ENCODE results near the gene KLHL2.
"Not testable (repeated sequence)": the region's sequence is repeated elsewhere in the genome, so short reads cannot be mapped to it uniquely, and the experiment has no call there.

Gene KLHL2

DNA sequence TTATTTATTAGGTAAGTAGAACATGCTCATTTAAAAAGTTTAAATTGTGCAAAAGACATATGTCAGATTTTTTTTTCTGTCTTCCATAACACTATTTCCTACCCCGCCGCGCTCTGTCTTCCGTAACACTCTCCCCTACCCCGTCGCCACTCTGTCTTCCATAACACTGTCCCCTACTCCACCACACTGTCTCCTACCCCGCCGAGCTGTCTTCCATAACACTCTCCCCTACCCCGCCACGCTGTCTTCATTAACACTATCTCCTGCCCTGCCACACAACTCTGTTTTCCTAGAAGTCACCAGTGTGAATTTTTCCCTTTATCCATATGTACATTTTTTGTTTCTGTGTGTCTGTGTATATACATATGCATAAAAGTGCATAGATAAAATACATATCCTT is 124.5 kb downstream of the KLHL2 start:
- DNase-seq: peak in 1 of 2 experiments; percentile 59

DNA sequence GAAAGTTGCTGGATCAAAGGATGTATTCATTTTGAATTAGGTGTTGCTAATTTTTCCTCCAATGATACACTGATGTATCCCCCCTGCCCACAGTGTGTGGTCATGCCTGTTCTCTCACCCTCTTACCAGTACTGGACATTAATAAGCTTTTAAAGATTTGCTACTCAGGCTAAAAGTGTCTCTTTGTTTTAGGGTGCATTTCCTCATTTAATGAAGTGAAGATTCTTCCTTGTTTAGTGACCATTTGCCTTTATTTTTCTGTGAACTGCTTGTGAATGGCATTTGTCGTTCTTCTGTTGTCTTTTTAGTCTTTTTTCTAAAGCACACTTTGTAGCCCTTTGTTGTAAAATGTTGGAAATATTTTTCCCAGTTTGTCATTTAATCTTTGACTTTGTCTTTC is 125.1 kb downstream of the KLHL2 start:
- DNase-seq: no peak

DNA sequence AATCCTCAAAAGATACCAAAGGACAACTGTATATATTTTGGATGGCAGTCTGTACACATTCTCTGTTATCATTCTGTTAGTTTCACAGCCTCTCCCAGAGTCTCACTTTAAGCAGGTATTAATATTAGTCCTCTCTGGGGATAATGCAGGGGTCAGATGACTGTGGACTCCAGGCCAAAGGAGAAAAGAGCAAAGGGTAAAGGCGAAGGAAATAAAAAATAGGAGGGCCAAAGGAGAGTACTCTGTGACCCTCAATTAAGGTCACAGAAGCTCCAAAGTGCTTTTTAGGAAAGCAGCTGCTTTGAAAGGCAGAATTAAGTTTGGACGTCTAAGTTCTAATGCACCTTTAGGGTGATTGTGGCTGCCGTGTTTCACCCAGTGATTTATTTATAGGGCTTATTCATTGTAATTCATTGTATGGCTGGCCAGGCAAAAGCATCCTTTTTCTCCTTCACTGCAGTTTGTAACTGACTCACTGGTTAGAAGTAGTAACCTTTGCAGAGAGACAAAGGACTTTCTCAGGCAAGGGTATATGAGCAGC is 127.9 kb downstream of the KLHL2 start:
- no peak for DNase-seq

DNA sequence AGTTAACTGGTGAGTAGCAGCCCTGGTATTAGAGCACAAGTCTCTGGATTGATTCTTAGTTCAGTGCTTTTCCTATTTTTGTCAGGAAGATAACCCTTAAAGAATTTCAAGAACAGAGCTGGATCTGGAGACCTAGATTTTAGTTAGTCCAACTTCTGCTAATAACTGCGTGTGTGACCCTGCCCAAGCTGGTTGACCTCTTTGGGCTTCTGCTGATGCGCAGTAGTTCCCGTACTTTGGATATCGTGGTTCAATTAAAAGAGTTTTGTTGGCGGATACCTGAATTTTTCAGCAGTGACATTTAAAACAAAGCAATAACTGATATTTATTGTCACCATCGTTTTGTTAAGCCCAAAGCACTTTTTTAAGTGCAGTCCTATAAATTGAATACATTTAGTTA is 129.4 kb downstream of the KLHL2 start:
- no peak for DNase-seq

DNA sequence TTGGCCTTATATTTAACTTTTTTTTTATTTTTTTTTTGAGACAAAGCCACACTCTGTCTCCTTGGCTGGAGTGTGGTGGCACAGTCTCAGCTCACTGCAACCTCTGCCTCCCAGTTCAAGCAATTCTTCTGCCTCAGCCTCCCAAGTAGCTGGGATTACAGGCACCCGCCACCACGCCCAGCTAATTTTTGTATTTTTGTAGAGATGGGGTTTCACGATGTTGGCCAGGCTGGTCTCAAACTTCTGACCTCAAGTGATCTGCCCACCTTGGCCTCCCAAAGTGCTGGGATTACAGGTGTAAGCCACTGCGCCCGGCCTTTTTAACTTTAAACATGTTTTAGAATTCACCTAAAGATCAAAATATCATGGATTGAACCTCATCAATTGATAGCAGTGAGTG is 135.0 kb downstream of the KLHL2 start:
- DNase-seq: not testable (repeated sequence)

DNA sequence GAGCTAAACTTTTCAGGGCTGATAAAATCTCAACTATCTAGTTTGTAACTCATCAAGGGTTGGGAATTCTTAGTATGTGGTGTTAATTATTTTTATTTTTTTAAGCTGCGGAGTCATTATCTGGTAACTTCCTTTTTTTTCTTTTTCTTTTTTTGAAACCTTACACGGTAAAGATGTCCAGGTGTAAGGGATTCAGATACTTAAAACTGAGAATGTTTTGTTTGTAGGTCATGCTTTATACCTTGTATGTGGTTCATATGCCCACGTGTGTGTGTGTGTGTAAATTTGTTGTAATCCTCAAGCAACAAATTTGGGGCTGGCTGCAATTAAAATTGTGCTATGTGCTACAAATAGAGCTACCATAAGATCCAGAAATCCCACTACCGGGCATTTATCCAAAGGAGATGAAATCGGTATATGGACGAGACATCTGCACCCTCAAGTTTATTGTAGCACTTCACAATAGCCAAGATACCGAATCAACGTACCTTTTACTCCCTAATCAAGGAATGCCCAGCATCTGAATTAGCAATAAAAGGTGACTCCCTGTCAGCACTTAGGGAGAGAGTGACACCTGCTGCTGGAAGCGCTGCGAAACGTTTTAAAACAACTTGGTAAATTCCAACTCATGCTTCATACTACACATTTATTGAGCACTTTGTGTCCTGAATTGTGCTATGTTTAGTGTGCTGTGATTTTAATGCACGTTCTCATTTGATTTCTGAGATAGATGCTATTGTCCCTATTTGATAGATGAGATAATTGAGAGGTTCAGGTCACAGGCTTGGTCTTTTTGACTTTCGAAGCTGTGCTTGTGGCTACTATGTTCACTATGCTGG is 136.2 kb downstream of the KLHL2 start:
- peak in 1 of 2 experiments; percentile 30 for DNase-seq

DNA sequence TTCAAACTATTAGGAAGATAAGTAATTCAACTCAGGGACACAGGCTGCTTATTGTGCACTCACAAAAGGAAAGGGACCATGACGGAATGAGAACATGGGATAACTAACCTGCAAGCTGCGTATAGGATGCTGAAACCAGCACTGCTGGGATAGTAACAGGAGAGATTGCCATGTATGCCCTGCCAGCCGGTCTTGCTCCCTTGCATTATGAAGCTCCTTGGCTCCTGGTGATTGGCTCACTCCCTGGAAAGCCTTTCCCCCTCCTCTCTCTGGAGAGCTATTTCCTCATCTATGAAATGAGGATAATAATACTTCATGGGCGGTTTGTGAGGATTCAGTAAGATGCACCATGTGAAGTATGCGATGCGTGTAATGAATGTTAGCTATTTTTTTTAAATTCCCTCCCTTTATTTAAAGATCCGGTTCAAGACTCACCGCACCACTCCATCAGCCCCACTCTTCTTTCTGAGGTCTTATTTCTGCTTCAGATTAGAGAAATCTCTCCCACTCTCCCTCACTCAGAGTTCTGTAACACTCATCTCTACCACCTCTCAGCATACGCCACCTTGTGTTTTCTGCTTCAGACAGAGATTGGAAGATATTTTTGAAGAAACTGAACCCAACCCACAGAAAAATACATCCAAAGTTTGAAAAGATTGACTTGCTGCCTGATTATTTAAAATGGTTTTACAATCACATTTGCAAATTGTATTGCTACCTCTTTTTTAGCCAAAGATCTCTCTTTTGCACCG is 138.5 kb downstream of the KLHL2 start:
- no peak for DNase-seq

DNA sequence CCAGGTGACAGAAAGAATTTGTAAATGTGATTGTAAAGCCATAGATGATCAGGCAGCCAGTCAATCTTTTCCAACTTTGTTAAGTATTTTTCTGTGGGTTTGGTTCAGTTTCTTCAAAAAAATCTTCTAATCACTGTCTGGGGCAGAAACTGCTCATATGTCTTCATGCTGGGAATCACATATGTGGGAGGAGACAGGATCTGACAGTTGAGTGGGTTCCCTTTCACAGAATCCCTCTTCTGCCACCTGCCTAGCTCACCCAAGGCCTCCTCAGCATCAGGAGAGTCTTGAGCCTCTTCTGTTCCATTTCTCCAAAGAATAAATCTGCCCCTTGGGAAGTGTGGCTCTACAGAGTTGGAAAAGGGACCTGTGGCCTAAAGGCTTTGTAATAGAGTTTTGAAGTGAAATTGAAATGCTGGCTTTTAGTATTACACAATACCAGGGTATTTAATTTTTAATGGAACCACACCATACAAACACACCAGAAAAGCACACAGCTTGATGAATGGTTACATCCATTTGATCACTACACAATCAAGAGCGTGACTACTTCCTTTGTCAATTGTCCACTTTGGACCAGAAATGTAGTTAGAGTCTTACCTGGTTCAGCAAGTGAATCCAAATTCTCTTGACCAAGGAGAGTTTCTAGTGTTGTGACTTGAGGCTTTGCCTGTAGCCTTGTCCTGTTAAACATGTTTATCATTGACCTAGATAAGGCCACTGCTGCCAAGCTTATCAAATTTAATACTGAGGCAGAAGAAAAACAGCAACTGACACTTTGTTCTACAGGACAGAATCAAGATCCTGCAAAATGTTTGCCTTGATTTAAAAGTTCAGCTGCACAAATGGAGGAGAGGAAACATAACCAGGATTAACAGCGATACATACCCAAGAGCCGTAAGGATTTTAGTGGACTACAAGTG is 140.5 kb downstream of the KLHL2 start:
- no peak for DNase-seq

DNA sequence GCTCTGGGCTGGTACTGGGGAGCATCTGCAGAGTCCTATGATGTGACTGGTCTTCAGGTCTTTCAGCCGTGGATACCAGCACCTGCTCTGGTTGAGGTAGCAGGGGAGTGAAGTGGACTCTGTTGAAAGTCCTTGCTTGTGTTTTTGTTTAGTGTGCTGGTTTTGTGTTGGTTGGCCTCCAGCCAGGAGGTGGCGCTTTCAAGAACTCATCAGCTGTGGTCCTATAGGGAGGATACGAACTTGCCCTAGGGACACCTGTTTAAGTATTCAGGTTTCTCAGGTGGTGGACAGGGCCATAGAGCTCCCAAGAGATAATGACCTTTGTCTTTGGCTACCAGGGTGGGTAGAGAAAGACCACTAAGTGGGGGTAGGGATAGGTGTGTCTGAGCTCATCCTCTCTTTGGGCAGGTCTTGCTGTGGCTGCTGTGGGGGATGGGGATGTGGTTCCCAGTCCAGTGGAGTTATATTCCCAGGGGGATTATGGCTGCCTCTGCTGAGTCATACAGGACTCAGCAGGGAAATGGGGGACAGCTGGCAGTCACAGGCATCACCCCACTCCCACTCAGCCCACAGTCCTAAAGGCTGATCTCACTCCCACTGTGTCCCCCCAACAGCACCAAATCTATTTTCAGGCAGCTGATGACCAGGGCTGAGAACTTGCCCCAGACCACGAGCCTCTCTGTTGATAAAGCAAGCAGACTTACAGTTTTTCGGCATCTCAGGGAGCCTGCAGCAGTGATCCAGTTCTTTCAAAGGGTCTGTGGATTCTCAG is 144.2 kb downstream of the KLHL2 start:
- no peak for DNase-seq

DNA sequence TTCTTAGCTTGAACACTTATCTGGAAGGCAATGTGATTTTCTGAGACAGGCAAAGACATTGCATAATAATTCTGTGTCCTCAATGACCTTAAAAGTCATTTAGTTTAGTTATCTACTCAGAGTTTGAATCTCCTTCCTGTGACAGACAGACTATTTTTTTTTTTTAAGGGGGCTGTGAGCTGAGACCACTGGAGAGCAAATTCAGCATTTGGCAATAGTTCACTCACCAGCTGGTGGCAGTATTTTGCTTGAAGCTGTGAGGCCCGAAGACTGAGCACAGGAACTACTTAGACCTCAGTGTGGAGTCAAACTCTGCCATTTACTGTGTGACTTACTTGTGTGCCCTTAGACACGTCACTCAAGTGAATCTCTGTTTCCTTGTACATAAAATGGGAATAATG is 148.5 kb downstream of the KLHL2 start:
- DNase-seq: peak; percentile 19 to 64

DNA sequence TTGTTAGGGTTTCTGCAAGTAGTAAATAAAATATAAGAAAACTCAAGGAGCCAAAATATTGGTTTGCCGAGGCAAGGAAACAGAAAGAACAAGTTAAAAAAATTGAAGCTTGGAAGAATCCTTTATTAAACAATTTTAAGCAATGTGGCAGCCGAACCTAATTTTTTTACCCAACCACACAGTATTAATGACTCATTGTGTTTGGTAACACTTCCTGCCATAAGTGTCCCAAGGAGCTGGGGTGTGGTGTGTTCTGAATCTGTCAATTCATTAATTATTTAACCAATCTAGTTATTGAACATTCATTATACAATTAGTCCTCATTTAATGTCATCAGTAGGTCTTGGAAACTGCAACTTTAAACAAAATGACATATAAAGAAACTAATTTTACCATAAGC is 152.1 kb downstream of the KLHL2 start:
- DNase-seq: no peak

DNA sequence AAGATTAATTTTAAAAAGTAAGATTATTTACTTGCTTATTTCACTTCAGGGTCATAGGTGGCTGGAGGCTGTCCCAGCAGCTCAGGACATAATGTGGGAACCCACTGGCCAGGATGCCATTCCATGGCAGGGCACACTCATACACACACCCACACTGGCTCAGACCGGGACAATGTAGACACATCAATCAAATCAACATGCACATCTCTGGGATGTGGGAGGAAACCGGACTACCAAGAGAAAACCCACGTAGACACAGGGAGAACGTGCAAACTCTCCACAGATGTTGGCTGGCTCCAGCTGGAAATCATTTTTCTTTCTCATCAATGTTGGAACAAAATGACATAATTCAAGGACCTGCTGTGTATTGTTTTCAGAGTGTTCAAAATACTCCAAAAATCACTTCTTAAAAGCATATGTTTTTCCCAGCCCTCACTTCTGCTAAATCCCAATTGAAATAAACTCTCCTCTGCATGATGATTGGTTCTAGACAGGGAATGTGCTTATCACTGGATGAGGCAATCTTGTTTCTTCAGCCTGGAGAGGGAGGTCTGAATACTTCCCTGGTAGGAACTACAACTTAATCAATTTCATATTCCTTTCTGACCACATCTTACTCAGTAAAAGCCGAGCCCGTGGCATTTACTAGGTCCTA is 152.8 kb downstream of the KLHL2 start:
- no peak for DNase-seq

DNA sequence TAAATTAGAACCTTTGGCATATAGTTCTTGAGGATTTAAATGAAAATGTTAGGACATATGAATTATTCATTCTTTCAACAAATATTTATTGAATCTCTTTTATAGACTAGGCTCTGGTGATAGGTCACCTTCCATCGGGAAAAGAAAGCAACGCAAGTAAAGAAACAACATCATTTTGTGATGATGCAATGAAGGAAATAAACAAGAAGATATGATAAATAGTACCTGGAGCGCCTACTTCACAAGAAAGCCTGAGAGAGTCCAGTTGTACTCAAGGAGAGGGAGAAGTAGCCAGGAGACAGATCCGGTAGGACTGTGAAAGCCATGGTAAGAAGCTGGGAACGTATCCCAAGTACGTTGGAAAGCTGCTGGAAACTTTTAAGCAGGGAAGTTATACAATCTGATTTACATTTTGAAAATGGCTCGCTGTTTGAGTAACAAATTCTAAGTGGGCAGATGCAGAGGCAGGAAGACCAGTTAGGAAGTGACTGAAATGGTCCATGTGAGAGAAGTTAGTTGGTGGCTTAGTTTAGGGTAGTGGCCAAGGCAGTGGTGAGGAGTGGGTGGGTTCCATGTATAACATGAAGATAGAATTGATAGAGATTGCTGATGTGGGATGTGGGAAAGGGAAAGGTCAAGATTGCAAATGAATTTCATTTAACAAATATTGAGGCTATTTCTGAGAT is 153.8 kb downstream of the KLHL2 start:
- no peak for DNase-seq

DNA sequence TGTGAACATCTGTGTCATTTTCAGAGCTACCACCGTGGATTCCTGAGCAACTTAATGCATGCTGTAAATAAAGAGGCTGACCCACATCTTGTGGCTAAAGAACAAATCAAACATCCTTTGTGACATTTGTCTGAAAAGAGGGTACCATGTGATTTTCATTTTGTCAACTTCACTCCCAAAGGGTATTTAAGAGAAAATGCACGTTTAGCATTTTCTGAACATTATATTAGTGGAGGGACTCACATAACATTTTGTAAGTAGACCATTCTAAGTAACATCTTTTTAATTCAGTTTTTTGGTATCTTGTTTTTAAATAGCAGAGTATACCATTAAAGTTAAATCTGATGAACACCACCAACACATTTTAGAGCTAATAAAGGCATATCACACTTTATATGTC is 154.4 kb downstream of the KLHL2 start:
- DNase-seq: no peak

DNA sequence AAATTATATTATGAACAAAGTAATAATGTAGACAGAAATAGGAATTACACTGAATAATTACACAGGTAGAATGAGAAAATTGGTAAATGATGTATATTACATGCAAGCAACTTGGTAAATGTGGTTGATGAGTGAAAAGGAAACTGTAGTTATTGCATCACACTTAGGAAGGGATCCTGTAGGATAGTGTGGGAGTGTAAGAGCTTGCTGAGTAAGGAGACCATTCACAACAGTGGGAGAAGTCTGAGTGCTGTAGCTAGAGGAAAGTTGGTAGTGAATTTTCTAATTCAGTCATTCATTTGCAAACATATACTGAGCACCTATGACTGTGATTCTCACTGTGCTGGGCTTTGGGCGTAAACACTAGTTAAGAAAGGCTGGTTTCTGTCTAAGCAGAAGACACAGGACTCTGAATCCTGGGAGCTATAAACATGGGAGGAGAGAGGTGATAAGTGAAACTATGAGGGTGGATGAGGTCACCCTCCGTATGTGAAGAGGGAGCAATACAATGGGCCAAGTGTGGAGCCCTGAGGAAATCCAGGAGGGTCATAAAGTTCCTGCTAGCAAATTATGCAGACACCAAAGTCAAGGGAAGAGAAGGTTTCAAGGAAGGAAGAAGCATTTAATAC is 157.2 kb downstream of the KLHL2 start:
- DNase-seq: no peak

DNA sequence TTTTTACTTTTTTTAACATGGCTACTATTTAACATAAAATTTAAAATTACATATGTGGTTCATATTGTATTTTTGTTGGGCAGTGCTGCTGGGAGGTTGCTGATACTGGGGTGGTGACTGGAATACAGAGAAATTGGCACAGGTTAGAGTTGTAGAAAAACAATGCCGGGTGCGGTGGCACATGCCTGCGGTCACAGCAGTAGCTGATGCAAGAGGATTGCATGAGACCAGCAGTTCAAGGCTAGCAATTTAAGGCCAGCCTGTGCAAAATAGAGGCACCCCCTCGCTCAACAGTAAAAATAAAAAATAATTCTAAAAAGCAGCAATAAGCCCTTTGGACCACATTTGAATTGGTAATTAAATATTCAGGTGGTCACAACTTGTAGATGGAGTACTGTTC is 159.7 kb downstream of the KLHL2 start:
- no peak for DNase-seq

DNA sequence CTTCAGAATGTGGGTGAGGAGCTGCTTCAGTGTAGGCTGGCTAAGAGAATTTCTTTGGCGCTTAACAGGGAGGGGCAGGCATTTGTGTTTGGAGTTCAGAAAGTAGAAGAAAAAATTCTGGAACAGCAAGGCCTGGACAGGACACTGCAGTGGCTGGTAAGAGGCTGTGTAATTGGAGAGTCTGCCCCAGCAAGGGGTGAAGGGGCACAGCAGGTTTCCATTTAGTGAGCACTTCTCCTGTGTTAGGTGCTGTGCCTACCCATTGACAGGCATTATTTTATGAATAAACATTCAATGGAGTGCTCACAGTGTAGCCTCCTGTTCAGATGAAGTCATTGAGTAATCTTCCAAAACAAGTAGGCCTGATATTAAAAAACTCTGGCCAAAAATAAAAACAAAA is 160.8 kb downstream of the KLHL2 start:
- no peak for DNase-seq

DNA sequence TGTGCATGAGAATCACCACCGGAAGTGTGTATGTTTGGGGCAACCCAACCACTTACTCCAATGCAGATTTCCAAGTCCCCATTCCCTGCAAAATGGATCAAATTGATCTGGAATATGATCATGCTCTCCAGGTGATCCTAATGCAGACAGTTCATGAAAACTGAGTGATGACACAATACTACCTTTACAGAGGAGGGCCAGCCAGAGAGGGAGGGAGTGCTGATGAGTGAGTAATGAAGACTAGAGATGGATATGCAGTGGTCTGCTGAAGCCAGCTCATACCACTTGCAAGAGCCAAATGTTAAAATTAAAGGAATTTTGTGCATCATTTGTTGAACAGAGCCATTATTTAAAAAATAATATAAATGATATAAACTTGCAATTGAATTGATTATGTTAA is 161.2 kb downstream of the KLHL2 start:
- DNase-seq: no peak

DNA sequence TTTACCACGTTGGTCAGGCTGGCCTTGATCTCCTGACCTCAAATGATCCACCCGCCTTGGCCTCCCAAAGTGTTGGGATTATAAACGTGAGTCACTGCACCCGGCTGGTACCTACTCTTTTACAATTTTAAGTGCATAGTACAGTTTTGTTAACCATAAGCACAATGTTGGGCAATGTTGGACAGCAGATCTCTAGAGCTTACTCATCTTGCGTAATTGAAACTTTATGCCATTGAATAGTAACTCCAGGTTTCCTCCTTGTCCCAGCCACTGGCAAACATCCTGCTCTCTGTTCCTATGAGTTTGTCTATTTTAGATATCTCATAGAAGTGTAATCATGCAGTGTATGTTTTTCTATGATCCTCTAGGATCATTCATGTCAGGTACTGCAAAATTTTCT is 162.2 kb downstream of the KLHL2 start:
- no peak for DNase-seq

DNA sequence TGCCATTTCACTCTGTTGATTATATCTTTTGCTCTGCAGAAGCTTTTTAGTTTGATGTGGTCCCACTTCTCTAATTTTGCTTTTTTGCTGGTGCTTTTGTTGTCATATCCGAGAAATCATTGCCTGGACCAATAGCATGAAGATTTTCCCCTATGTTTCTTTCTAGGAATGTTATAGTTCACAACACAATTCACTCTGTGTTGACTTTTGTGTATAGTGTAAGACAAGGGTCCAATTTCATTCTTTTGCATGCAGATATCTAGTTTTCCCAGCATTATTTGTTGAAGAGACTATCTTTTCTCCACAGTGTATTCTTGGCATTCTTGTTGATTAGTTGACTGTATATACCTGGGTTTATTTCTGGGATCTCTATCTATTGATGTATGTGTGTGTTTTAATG is 163.2 kb downstream of the KLHL2 start:
- DNase-seq: no peak

All from NCI-H526 (cell line).